ENCODE results near the gene OAS3. TPM values are rescaled to one million over a fixed set of nuclear protein-coding genes. Genes with fewer than 3 reads are reported as not detected.
"Not testable (repeated sequence)": the region's sequence is repeated elsewhere in the genome, so short reads cannot be mapped to it uniquely, and the experiment has no call there.

The OAS3 gene
- total RNA-seq, 1 experiment from 2014 or later, result 25.5 TPM

DNA sequence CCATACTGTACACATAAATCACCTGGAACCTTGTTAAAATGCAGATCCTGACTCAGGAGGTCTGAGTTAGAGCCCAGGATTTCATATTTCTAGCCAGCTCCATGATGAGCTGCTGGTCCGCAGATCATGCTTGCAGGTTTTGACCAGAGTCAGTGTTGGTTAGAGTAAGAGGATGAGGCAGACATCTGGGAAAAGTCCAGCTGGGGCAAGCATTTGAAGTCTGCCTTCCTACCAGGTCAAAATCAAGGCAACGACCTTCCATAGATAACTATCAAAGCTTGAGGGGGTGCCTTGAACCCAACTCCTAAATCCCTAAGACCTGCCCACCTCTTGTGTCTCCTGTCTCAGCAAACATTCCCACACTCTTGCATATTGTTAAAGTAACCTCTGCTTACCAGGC is 49.3 kb downstream of the OAS3 start:
- Histone ChIP-seq H3K4me1 (ENCODE audit: insufficient read depth, low read length) (peaks cover 7% of the 10 kb centered on the region; the same call in 1 of the 2 replicates), H4K20me1 (ENCODE audit: low read length) (no peaks in the 10 kb centered on the region), H3K79me2 (ENCODE audit: low read length) (no peaks in the 10 kb centered on the region), H2AFZ (ENCODE audit: low read length) (no peak overlapping the region), H3K27me3 (ENCODE audit: low read length) (no peaks in the 10 kb centered on the region), H3K27ac (ENCODE audit: low read length) (no peak overlapping the region), H3K36me3 (ENCODE audit: low read depth, low read length) (no peaks in the 10 kb centered on the region), H3K9me2 (replicated peaks; ENCODE audit: low read length) (no peaks in the 10 kb centered on the region), H3K4me3 (ENCODE audit: low read length) (no peak overlapping the region), H3K9me3 (ENCODE audit: low read length) (no peaks in the 10 kb centered on the region), H3F3A (ENCODE audit: low read length, unreplicated experiment) (no peaks in the 10 kb centered on the region), H3K4me2 (ENCODE audit: low read length) (no peak overlapping the region), H3K9ac (ENCODE audit: low read length) (no peak overlapping the region)
- ChIA-PET POLR2A (ENCODE audit: unreplicated experiment) (no interaction called here), CTCF (no interaction called here)
- TF ChIP-seq EZH2 (IDR thresholded peaks at IDR 0.05; ENCODE audit: low read length, unreplicated experiment) (no peak), CTCF (conservative IDR thresholded peaks at IDR 0.05; ENCODE audit: low read depth, low read length) (no peak), EZH2phosphoT487 (IDR thresholded peaks at IDR 0.05; ENCODE audit: borderline replicate concordance, low read length) (no peak)
- BruUV-seq (replicated peaks), result no TSS peak
- ATAC-seq (no peak), DNase-seq (no peak)
- intact Hi-C loops (cut with micrococcal nuclease), result no loop called here

GRCh38 chr12:112988224-112988623 is 50.0 kb downstream of the OAS3 start:
- Histone ChIP-seq H3K9me3 (ENCODE audit: low read length) (no peaks in the 10 kb centered on the region), H3K36me3 (ENCODE audit: low read depth, low read length) (no peaks in the 10 kb centered on the region; the same call in 1 of the 2 replicates), H3K9me2 (replicated peaks; ENCODE audit: low read length) (no peaks in the 10 kb centered on the region), H3K9ac (ENCODE audit: low read length) (no peak overlapping the region), H3K79me2 (ENCODE audit: low read length) (no peaks in the 10 kb centered on the region), H3K27ac (ENCODE audit: low read length) (no peak overlapping the region), H3K4me3 (ENCODE audit: low read length) (no peak overlapping the region), H3K4me1 (ENCODE audit: insufficient read depth, low read length) (peaks cover 7% of the 10 kb centered on the region; the same call in 1 of the 2 replicates), H3K27me3 (ENCODE audit: low read length) (no peaks in the 10 kb centered on the region), H3K4me2 (ENCODE audit: low read length) (no peak overlapping the region), H3F3A (ENCODE audit: low read length, unreplicated experiment) (no peaks in the 10 kb centered on the region), H4K20me1 (ENCODE audit: low read length) (no peaks in the 10 kb centered on the region), H2AFZ (ENCODE audit: low read length) (no peak overlapping the region)
- DNase-seq (no peak), ATAC-seq (no peak)
- no peak for TF ChIP-seq EZH2 (IDR thresholded peaks at IDR 0.05; ENCODE audit: low read length, unreplicated experiment)
- no peak for TF ChIP-seq CTCF (conservative IDR thresholded peaks at IDR 0.05; ENCODE audit: low read depth, low read length)
- no peak for TF ChIP-seq EZH2phosphoT487 (IDR thresholded peaks at IDR 0.05; ENCODE audit: borderline replicate concordance, low read length)
- intact Hi-C loops (cut with micrococcal nuclease), result no loop called here
- BruUV-seq (replicated peaks), result no TSS peak
- POLR2A ChIA-PET (ENCODE audit: unreplicated experiment), result no interaction called here
- CTCF ChIA-PET, result interaction anchor here (0.5 kb wide), 1 partner anchor 44 kb away, joined by 3 read pairs; no protein-coding TSS in a partner anchor

DNA sequence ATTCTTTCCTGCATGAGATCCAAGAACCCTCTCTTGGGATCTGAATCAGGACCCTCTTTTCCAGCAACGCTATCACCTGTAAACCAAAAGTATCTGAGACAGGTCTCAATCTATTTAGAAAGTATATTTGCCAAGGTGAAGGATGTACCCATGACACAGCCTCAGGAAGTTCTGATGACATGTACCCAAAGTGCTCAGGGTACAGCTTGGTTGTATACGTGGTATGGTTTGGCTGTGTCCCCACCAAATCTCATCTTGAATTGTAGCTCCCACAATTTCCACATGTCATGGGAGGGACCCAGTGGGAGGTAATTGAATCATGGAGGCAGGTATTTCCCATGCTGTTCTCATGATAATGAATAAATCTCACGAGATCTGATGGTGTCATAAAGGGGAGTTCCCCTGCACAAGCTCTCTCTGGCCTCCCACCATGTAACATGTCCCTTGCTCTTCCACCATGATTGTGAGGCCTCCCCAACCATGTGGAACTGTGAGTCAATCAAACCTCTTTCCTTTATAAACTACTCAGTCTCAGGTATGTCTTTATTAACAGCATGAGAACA is 50.6 kb downstream of the OAS3 start:
- intact Hi-C loops (cut with micrococcal nuclease); BruUV-seq (replicated peaks); H3K36me3 ChIP-seq (ENCODE audit: low read depth, low read length): not testable (repeated sequence)

More for the DNA sequence above, 50.6 kb downstream of the OAS3 start:
- H3K79me2 ChIP-seq (ENCODE audit: low read length); POLR2A ChIA-PET (ENCODE audit: unreplicated experiment); H3K9ac ChIP-seq (ENCODE audit: low read length); H3F3A ChIP-seq (ENCODE audit: low read length, unreplicated experiment); H3K27me3 ChIP-seq (ENCODE audit: low read length); ATAC-seq; DNase-seq; H3K27ac ChIP-seq (ENCODE audit: low read length); H3K4me2 ChIP-seq (ENCODE audit: low read length); H3K9me2 ChIP-seq (replicated peaks; ENCODE audit: low read length); H3K4me3 ChIP-seq (ENCODE audit: low read length); CTCF ChIA-PET; H2AFZ ChIP-seq (ENCODE audit: low read length); H4K20me1 ChIP-seq (ENCODE audit: low read length); H3K4me1 ChIP-seq (ENCODE audit: insufficient read depth, low read length); H3K9me3 ChIP-seq (ENCODE audit: low read length): not testable (repeated sequence)
